Measurements from ENCODE around the gene DIAPH1. TPM values are rescaled to one million over a fixed set of nuclear protein-coding genes. Genes with fewer than 3 reads are reported as not detected.

The DIAPH1 gene
- total RNA-seq: 100 to 1,000 TPM in 2 of 4 donors, 10 to 100 TPM in 2; 98.2 to 115 (median 102) TPM

- Histone ChIP-seq H3K9me3 (no peaks in the 10 kb centered on the region), H3K27ac (peak within 1 kb of the TSS; percentile 93 to 98 (median 96)), H3K27me3 (no peaks in the 10 kb centered on the region), H3K36me3 (peaks cover 0 to 34% (median 0%) of the 10 kb centered on the region in 3 donors), H3K4me3 (peak within 1 kb of the TSS; percentile 64 to 98 (median 80)), H3K4me1 (peaks cover 0 to 23% (median 4%) of the 10 kb centered on the region in 4 donors)
- peak; percentile 98 to 99 (median 99) for DNase-seq
- TF ChIP-seq, protein P1, sequence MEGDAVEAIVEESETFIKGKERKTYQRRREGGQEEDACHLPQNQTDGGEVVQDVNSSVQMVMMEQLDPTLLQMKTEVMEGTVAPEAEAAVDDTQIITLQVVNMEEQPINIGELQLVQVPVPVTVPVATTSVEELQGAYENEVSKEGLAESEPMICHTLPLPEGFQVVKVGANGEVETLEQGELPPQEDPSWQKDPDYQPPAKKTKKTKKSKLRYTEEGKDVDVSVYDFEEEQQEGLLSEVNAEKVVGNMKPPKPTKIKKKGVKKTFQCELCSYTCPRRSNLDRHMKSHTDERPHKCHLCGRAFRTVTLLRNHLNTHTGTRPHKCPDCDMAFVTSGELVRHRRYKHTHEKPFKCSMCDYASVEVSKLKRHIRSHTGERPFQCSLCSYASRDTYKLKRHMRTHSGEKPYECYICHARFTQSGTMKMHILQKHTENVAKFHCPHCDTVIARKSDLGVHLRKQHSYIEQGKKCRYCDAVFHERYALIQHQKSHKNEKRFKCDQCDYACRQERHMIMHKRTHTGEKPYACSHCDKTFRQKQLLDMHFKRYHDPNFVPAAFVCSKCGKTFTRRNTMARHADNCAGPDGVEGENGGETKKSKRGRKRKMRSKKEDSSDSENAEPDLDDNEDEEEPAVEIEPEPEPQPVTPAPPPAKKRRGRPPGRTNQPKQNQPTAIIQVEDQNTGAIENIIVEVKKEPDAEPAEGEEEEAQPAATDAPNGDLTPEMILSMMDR (IDR thresholded peaks at IDR 0.05): peak; percentile 96 to 100 (median 99)
- TF ChIP-seq POLR2A (IDR thresholded peaks at IDR 0.05): peak; percentile 88
These were observed at the start of gene DIAPH1 for GRCh38 chr5:141618804-141619554. TSS of gene DIAPH1 (minus strand) at chr5:141619000. CDS start at chr5:141618914, 86 bp downstream.

GRCh38 chr5:141665995-141666940 lies 47.5 kb upstream of the DIAPH1 start:
- Histone ChIP-seq H3K4me3 (no peak overlapping the region), H3K9me3 (no peaks in the 10 kb centered on the region), H3K36me3 (no peaks in the 10 kb centered on the region), H3K27me3 (no peaks in the 10 kb centered on the region), H3K27ac (no peak overlapping the region), H3K4me1 (no peaks in the 10 kb centered on the region)
- DNase-seq: no peak
- TF ChIP-seq, protein P1 (IDR thresholded peaks at IDR 0.05): no peak
- TF ChIP-seq POLR2A (IDR thresholded peaks at IDR 0.05): no peak

- peak; percentile 78 to 92 (median 87) for DNase-seq
- Histone ChIP-seq H3K4me3 (no peak overlapping the region), H3K4me1 (no peaks in the 10 kb centered on the region), H3K36me3 (no peaks in the 10 kb centered on the region), H3K9me3 (no peaks in the 10 kb centered on the region), H3K27me3 (no peaks in the 10 kb centered on the region), H3K27ac (no peak overlapping the region)
- TF ChIP-seq, protein P1 (IDR thresholded peaks at IDR 0.05): peak; percentile 71 to 91 (median 86)
- TF ChIP-seq POLR2A (IDR thresholded peaks at IDR 0.05): no peak
These were observed 46.1 kb upstream of the DIAPH1 start for GRCh38 chr5:141664733-141665461.

DNA sequence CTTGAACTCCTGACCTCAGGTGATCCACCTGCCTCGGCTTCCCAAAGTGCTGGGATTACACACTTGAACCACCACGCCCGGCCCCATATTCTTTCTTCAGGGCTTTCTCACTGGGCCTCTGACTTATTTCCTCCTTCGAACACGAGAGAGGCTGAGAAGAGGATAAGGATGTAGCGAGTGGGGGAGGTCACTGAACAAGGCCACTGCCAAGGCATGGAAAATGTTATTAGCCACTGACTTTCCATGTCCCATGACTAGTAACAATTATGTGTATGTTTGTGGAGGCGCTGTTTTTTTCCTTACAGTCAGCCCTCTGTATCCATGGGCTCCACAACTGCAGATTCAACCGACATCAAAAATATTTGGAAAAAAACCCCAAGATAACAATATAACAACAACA lies 44.7 kb upstream of the DIAPH1 start:
- no peak for DNase-seq
- Histone ChIP-seq H3K4me1 (no peaks in the 10 kb centered on the region), H3K36me3 (no peaks in the 10 kb centered on the region), H3K27ac (no peak overlapping the region), H3K4me3 (no peak overlapping the region), H3K9me3 (no peaks in the 10 kb centered on the region), H3K27me3 (no peaks in the 10 kb centered on the region)
- no peak for TF ChIP-seq POLR2A (IDR thresholded peaks at IDR 0.05)
- TF ChIP-seq, protein P1 (IDR thresholded peaks at IDR 0.05): no peak

- no peaks in the 10 kb centered on the region for H3K27me3 ChIP-seq
- no peaks in the 10 kb centered on the region for H3K36me3 ChIP-seq
- no peak overlapping the region for H3K27ac ChIP-seq
- H3K4me1 ChIP-seq: no peaks in the 10 kb centered on the region
- DNase-seq: no peak
- H3K9me3 ChIP-seq: no peaks in the 10 kb centered on the region
- H3K4me3 ChIP-seq: no peak overlapping the region
- no peak for TF ChIP-seq POLR2A (IDR thresholded peaks at IDR 0.05)
- TF ChIP-seq, protein P1 (IDR thresholded peaks at IDR 0.05): no peak
These were observed 43.2 kb upstream of the DIAPH1 start for GRCh38 chr5:141662028-141662427.

All from Peyer's patch (tissue), 4 donors.